Measurements from ENCODE around the gene SDSL.

Gene SDSL

GRCh38 chr12:113474635-113475436 lies 52.7 kb downstream of the SDSL start:
- Histone ChIP-seq H3K4me1 (ENCODE audit: control insufficient read depth, insufficient read depth, low read length) (peaks cover 64% of the 10 kb centered on the region), H3K4me3 (ENCODE audit: insufficient read depth, low read depth, low read length) (peak overlapping the region; percentile 84), H3K9me3 (ENCODE audit: control insufficient read depth, low read length) (no peaks in the 10 kb centered on the region), H3K36me3 (ENCODE audit: control insufficient read depth, insufficient read depth, low read length) (no peaks in the 10 kb centered on the region), H3K27me3 (ENCODE audit: control insufficient read depth, insufficient read depth, low read length, poor library complexity, severe bottlenecking) (peaks cover 98% of the 10 kb centered on the region), H3K27ac (ENCODE audit: insufficient read depth, low read depth, low read length, poor library complexity, severe bottlenecking) (no peak overlapping the region)
- 3 to 7% methylated on average over 11 to 18 of the region's 19 CpGs for WGBS, 2 experiments

- no peaks in the 10 kb centered on the region for H3K36me3 ChIP-seq (ENCODE audit: control insufficient read depth, insufficient read depth, low read length)
- H3K9me3 ChIP-seq (ENCODE audit: control insufficient read depth, low read length): no peaks in the 10 kb centered on the region
- 1 to 2% methylated on average over 50 of the region's 50 CpGs for WGBS, 2 experiments
- H3K27ac ChIP-seq (ENCODE audit: insufficient read depth, low read depth, low read length, poor library complexity, severe bottlenecking): peak overlapping the region; percentile 55
- peaks cover 60% of the 10 kb centered on the region for H3K4me1 ChIP-seq (ENCODE audit: control insufficient read depth, insufficient read depth, low read length)
- peak overlapping the region; percentile 84 for H3K4me3 ChIP-seq (ENCODE audit: insufficient read depth, low read depth, low read length)
- peaks cover 98% of the 10 kb centered on the region for H3K27me3 ChIP-seq (ENCODE audit: control insufficient read depth, insufficient read depth, low read length, poor library complexity, severe bottlenecking)
Measured at GRCh38 chr12:113475451-113476175, 53.4 kb downstream of the SDSL start.

- Histone ChIP-seq H3K4me3 (ENCODE audit: insufficient read depth, low read depth, low read length) (peak overlapping the region; percentile 84), H3K4me1 (ENCODE audit: control insufficient read depth, insufficient read depth, low read length) (peaks cover 53% of the 10 kb centered on the region), H3K36me3 (ENCODE audit: control insufficient read depth, insufficient read depth, low read length) (no peaks in the 10 kb centered on the region), H3K9me3 (ENCODE audit: control insufficient read depth, low read length) (no peaks in the 10 kb centered on the region), H3K27ac (ENCODE audit: insufficient read depth, low read depth, low read length, poor library complexity, severe bottlenecking) (peak overlapping the region; percentile 55), H3K27me3 (ENCODE audit: control insufficient read depth, insufficient read depth, low read length, poor library complexity, severe bottlenecking) (peaks cover 98% of the 10 kb centered on the region)
- WGBS, 2 experiments: 1% methylated on average over 57 of the region's 58 CpGs
Measured at GRCh38 chr12:113476176-113476986, 54.2 kb downstream of the SDSL start.

- 10 to 12% methylated on average over 7 of the region's 7 CpGs for WGBS, 2 experiments
- Histone ChIP-seq H3K27me3 (ENCODE audit: control insufficient read depth, insufficient read depth, low read length, poor library complexity, severe bottlenecking) (peaks cover 88% of the 10 kb centered on the region), H3K4me3 (ENCODE audit: insufficient read depth, low read depth, low read length) (no peak overlapping the region), H3K9me3 (ENCODE audit: control insufficient read depth, low read length) (no peaks in the 10 kb centered on the region), H3K27ac (ENCODE audit: insufficient read depth, low read depth, low read length, poor library complexity, severe bottlenecking) (no peak overlapping the region), H3K36me3 (ENCODE audit: control insufficient read depth, insufficient read depth, low read length) (no peaks in the 10 kb centered on the region), H3K4me1 (ENCODE audit: control insufficient read depth, insufficient read depth, low read length) (peaks cover 47% of the 10 kb centered on the region)
Measured at GRCh38 chr12:113477171-113477841, 55.1 kb downstream of the SDSL start.

- H3K4me3 ChIP-seq (ENCODE audit: insufficient read depth, low read depth, low read length): peak overlapping the region; percentile 38
- H3K4me1 ChIP-seq (ENCODE audit: control insufficient read depth, insufficient read depth, low read length): peaks cover 43% of the 10 kb centered on the region
- H3K9me3 ChIP-seq (ENCODE audit: control insufficient read depth, low read length): no peaks in the 10 kb centered on the region
- no peak overlapping the region for H3K27ac ChIP-seq (ENCODE audit: insufficient read depth, low read depth, low read length, poor library complexity, severe bottlenecking)
- H3K27me3 ChIP-seq (ENCODE audit: control insufficient read depth, insufficient read depth, low read length, poor library complexity, severe bottlenecking): peaks cover 83% of the 10 kb centered on the region
- H3K36me3 ChIP-seq (ENCODE audit: control insufficient read depth, insufficient read depth, low read length): no peaks in the 10 kb centered on the region
- WGBS, 2 experiments: 13 to 24% methylated on average over 3 of the region's 3 CpGs
Measured at GRCh38 chr12:113477842-113478215, 55.6 kb downstream of the SDSL start.

GRCh38 chr12:113478351-113479011 lies 56.3 kb downstream of the SDSL start:
- no peaks in the 10 kb centered on the region for H3K36me3 ChIP-seq (ENCODE audit: control insufficient read depth, insufficient read depth, low read length)
- peak overlapping the region; percentile 38 for H3K4me3 ChIP-seq (ENCODE audit: insufficient read depth, low read depth, low read length)
- H3K27ac ChIP-seq (ENCODE audit: insufficient read depth, low read depth, low read length, poor library complexity, severe bottlenecking): no peak overlapping the region
- H3K4me1 ChIP-seq (ENCODE audit: control insufficient read depth, insufficient read depth, low read length): peaks cover 41% of the 10 kb centered on the region
- 1% methylated on average over 41 of the region's 41 CpGs for WGBS, 2 experiments
- peaks cover 77% of the 10 kb centered on the region for H3K27me3 ChIP-seq (ENCODE audit: control insufficient read depth, insufficient read depth, low read length, poor library complexity, severe bottlenecking)
- no peaks in the 10 kb centered on the region for H3K9me3 ChIP-seq (ENCODE audit: control insufficient read depth, low read length)

GRCh38 chr12:113479216-113479589 lies 57.0 kb downstream of the SDSL start:
- Histone ChIP-seq H3K27me3 (ENCODE audit: control insufficient read depth, insufficient read depth, low read length, poor library complexity, severe bottlenecking) (peaks cover 69% of the 10 kb centered on the region), H3K9me3 (ENCODE audit: control insufficient read depth, low read length) (no peaks in the 10 kb centered on the region), H3K4me3 (ENCODE audit: insufficient read depth, low read depth, low read length) (peak overlapping the region; percentile 38), H3K27ac (ENCODE audit: insufficient read depth, low read depth, low read length, poor library complexity, severe bottlenecking) (no peak overlapping the region), H3K36me3 (ENCODE audit: control insufficient read depth, insufficient read depth, low read length) (no peaks in the 10 kb centered on the region), H3K4me1 (ENCODE audit: control insufficient read depth, insufficient read depth, low read length) (peaks cover 36% of the 10 kb centered on the region)
- WGBS, 2 experiments: 2 to 3% methylated on average over 11 of the region's 11 CpGs

GRCh38 chr12:113479590-113480335 lies 57.6 kb downstream of the SDSL start:
- Histone ChIP-seq H3K4me3 (ENCODE audit: insufficient read depth, low read depth, low read length) (peak overlapping the region; percentile 38), H3K27ac (ENCODE audit: insufficient read depth, low read depth, low read length, poor library complexity, severe bottlenecking) (peak overlapping the region; percentile 16), H3K9me3 (ENCODE audit: control insufficient read depth, low read length) (no peaks in the 10 kb centered on the region), H3K36me3 (ENCODE audit: control insufficient read depth, insufficient read depth, low read length) (no peaks in the 10 kb centered on the region), H3K4me1 (ENCODE audit: control insufficient read depth, insufficient read depth, low read length) (peaks cover 30% of the 10 kb centered on the region), H3K27me3 (ENCODE audit: control insufficient read depth, insufficient read depth, low read length, poor library complexity, severe bottlenecking) (peaks cover 64% of the 10 kb centered on the region)
- WGBS, 2 experiments: 1% methylated on average over 61 of the region's 61 CpGs
